SKM-1 treated with dmso at 0.1 percent for 144 hours (cell line): ENCODE measurements around the gene PGP.

ENCODE experiments used
- DNase-seq: peaks from one replicate; lab custom pipeline; 2025; ENCODE audit not compliant: unreplicated experiment; lab: John Stamatoyannopoulos, UW

The PGP gene

DNA sequence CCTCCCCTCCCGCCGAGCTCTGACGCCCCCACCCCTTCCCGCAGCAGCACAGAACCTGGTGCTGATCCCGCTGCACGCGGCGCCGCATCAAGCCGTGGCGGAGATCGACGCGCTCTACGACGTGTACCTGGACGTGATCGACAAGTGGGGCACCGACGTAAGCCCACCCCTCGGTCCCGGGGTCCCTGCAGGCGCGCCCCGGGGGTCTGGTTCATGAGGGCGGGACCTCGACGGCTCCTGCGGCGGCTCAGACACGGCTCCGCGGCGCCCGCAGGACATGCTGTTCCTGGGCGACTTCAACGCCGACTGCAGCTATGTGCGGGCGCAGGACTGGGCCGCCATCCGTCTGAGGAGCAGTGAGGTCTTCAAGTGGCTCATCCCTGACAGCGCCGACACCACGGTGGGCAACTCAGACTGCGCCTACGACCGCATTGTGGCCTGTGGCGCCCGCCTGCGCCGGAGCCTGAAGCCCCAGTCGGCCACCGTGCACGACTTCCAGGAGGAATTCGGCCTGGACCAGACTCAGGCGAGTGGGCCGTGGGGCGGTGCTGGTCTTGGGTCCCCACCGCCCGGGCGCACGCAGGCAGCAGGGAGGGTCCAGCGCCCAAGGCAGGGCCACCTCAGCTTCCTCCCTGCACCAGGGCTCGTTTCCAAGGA lies 23.0 kb upstream of the PGP start:
- DNase-seq = no peak

DNA sequence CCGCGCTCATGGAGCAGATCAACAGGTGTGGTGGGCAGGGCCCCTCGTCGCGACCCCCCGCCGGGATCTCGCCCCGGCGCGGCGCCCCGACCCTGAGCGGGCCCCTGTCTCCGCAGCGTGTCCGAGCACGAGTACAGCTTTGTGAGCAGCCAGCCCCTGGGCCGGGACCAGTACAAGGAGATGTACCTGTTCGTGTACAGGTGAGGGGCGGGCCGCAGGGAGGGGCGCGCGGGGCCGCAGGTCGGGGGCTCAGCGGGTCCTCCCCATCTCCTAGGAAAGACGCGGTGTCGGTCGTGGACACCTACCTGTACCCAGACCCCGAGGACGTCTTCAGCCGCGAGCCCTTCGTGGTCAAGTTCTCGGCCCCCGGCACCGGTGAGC lies 22.5 kb upstream of the PGP start:
- DNase-seq = no peak

DNA sequence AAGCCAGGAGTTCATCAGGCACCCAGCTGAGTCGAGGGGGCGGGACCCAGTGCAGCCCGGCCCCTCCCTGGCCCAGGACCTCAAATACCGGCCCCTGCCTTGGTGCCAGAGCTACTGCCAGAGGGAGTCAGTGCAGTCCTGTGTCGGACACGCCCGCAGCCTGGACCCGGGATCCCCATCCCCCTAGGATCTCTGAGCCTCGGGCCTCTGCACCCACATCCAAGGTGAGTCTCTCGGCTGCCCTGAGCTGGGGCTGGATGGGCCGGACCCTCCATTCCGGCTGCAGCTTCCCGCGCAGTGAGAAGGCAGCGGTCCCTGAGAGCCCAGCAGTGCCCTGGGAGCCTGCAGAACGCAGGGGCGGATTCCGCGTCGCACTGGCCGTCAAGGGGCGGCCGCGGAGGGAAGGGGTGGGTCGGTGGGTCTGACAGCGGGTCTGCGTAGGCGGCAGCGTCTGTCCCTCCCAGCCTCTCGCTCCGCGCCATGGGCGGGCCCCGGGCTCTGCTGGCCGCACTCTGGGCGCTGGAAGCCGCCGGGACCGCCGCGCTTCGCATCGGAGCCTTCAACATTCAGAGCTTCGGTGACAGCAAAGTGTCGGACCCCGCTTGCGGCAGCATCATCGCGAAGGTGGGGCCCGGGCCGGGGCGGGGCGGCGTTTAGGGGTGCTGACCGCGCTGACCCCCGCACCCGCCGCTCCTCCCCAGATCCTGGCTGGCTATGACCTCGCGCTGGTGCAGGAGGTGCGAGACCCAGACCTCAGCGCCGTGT lies 21.9 kb upstream of the PGP start, which contains the start of gene DNASE1L2:
Gene DNASE1L2, plus strand, starts transcription at position 108 of the 765 bp plus-strand sequence. Its CDS starts 373 bp downstream, at position 481.
- DNase-seq = no peak

DNA sequence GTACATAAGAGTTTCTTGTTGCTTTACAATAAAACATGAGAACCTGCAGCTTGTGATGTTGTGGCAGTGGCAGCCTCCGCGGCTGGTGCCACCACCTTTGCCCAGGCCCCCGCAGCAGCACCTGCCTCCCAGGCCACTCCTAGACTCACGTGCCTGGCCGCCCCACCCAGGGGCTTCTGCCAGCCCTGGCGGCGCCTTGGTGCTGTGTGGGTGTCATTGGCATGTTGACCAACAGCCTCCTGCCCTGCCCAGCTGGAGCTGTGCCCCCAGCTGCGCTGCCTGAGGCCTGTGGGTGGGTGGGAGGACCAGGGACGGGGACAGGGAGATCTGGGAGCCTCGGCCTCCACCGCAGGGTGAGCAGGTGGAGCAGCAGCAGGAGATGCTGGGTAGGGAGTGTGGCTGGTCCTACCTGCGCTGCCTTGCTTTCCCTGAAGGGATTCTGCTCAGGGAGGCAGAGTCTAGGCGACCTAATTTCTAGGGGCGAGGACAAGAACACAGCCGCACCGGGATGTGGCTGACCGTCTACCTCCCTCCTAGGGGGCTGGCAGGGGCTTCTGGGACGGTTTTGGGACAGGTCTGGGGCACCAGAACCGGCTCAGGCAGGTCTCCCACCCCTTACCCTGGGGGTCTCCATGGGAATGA lies 21.2 kb upstream of the PGP start:
- DNase-seq = no peak

DNA sequence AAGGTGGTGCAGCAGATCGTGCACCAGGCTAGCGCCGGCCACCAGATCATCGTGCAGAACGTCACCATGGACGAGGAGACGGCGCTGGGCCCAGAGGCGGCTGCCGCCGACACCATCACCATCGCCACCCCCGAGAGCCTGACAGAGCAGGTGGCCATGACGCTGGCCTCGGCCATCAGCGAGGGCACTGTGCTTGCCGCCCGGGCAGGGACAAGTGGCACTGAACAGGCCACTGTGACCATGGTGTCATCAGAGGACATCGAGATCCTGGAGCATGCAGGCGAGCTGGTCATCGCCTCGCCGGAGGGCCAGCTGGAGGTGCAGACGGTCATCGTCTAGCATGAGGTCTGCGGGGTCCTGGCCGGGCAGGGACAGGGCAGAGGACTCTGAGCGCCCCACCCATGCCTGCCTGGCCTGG lies 20.6 kb upstream of the PGP start:
- no peak for DNase-seq

DNA sequence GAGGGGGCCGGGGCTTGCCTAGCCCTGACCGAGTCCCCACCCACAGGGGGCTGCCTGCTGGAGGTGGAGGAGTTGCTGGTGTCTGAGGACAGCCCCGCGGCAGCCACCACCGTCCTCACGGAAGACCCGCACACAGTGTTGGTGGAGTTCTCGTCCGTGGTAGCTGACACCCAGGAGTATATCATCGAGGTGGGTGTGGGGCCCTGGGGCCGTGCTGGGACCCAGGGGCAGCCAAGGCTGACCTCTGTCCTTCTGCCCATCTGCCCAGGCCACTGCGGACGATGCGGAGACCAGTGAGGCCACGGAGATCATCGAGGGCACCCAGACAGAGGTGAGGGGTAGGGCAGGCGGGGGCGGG lies 20.2 kb upstream of the PGP start:
- DNase-seq = no peak

DNA sequence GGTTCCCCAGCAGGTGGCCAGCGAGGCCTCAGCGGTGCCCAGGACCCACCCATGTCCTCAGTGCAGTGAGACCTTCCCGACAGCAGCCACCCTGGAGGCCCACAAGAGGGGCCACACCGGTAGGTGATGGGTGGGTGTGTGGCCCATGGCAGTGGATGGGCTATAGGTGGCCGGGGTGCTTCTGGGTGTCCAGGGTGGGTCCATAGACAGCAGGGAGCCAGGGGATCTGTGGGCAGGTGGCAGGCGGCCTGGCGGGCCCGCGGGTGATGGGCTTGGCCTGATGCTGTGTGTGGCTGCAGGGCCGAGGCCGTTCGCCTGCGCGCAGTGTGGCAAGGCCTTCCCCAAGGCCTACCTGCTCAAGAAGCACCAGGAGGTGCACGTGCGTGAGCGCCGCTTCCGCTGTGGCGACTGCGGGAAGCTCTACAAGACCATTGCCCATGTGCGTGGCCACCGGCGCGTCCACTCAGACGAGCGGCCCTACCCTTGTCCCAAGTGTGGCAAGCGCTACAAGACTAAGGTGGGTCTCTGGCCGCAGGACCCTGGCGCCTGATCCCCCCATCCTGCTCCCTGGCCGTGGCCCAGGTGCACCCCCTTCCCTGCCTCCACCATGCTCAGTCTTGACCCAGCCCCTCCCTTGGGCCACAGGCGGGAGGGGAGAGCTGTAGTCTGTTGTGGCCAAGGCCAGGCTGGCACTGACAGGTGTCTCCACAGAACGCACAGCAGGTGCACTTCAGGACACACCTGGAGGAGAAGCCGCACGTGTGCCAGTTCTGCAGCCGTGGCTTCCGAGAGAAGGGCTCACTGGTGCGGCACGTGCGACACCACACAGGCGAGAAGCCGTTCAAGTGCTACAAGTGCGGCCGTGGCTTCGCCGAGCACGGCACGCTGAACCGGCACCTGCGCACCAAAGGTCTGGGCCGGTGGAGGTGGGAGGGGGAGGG lies 19.5 kb upstream of the PGP start:
- DNase-seq = no peak

DNA sequence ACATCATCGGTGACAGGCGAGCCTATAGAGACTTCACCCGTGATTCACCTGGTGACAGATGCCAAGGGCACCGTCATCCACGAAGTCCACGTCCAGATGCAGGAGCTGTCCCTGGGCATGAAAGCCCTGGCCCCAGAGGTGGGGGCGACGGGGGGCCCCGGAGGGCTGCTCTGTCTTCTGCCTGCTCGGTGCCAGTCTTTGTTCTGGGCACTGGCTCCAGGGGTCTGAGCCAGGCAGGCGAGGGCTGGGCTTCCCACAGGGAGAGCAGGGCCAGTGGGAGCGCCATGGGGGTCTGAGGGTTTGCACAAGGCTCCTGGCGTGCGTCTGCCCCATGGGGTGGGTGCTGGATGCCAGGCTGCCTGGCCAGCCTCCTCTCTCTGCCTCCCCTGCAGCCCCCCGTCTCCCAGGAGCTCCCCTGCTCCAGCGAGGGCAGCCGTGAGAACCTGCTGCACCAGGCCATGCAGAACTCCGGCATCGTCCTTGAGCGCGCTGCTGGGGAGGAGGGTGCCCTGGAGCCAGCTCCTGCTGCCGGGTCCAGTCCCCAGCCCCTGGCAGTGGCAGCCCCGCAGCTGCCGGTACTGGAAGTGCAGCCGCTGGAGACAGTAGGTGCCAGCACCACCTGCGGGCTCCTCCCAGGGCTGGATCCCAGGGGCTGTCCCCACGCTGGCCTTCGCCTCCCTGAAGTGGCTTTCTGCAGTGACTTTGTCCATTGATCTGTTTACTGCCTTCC lies 18.6 kb upstream of the PGP start:
- DNase-seq = no peak

DNA sequence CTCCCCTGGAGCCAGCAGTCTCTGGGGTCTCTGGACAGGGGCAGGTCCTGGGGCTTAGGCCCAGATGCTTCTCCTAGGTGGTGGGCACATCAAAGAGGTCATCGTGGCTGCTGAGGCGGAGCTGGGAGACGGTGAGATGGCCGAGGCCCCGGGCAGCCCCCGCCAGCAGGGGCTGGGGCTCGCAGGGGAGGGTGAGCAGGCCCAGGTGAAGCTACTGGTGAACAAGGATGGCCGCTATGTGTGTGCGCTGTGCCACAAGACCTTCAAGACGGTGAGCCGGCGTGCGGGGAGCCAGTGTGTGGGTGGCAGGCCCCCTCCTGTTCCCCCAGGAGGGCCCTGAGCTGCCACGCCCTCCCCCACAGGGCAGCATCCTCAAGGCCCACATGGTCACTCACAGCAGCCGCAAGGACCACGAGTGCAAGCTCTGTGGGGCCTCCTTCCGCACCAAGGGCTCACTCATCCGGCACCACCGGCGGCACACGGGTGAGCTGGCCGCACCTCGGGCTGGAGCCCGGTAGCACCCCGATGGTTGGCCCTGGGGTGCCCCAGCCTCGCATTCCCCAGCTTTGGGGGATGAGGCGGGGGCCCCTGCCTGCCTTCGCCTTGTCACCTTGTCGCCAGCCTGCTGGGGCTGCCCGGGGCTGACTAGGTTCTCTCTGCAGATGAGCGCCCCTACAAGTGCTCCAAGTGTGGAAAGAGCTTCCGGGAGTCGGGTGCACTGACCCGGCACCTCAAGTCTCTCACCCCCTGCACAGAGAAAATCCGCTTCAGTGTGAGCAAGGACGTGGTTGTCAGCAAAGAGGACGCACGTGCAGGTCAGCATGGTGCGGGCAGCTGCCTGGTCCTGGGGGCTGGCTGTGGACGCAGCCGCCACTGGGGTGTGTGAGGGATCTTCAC lies 17.7 kb upstream of the PGP start:
- DNase-seq = no peak

DNA sequence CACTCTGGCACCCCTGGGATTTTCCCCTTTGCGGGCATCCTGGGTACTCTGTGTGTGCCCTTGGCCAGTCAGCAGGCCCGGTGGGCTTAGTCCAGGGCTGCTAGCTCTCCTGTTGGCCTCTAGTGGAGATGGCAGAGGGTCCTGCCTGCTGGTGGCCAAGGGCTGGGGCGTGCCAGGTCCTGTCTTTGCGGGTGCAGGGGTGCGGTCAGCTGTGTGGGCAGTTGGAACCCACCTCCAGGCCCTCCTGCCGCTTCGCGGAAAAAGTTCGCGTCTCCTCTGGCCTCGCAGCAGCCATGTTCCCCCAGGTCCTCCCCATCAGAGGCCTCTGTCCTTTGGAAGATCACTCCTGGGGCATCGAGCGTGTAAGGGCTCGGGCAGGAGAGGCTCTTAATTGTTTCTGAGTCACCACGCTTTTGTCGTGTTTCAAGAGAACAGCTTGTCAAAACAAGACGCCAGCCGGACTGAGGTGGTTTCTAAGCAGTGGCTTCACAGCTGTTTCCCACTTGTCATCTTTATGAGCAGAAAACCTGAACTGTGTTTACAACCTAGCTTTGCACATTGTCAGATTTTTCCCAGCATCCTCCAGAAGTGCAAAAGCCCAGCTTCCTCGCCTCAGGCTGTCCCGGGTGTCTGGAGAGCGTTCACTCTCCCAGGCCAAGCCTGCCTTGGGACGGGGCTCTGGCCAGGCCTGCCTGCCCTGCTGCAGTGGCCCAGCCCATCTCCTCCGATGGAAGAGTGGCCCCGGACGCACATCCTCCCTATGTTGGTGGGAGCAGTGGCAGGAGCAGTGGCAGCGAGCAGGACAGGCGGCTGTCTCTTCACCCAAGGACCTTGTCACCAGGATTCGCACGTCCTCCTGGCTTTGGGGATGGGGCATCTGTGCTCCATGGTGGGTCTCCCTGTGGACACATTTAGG lies 16.6 kb upstream of the PGP start:
- DNase-seq = no peak

DNA sequence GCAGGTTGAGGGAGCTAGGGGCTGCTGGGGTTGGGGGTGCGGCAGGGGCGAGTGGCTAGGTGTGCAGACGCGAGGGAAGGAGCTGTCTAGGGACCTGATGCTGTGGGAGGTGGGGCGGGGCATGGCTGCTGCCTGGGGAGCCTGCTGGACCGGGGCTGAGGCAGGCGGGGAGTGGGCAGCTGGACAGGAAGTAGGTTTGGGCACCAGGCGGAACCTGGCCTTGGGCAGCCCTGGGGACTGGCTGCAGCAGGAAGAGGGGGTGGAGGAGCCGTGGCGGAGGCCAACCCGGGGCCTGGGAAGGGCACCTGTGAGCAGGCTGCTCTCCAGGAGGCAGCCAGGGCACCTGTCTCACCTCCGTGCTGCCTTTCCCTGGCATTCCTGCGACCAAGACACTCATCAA lies 15.7 kb upstream of the PGP start:
- DNase-seq = no peak

DNA sequence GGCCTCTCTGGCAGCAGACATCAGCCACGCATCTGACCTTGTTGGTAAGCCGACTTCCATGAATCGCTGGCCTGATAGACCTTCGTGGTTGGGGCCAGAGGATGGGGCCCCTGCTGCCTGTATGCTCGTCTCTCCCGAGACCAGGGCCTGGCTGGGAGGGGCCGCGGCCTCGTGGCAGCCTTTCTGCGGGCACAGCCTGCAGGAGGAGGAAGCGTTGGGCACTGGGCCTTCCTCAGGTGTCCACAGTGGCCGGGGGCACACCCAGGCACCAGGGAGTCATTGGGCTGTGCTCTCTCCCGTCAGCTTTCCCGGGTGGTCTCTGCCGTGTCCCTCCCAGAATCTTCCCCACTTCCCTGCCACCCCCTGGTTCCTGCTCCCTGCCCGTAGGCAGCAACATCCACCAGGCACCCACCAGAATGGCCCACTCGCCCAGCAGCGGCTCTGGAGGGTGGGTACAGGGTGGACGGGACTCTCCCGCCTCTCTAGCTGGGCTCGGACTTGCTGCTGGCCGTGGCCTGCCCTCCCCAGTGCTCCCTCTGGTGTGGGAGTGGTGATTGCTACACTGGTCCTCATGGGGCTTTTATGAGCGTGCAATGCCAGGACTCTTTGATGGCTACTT lies 15.1 kb upstream of the PGP start:
- no peak for DNase-seq

DNA sequence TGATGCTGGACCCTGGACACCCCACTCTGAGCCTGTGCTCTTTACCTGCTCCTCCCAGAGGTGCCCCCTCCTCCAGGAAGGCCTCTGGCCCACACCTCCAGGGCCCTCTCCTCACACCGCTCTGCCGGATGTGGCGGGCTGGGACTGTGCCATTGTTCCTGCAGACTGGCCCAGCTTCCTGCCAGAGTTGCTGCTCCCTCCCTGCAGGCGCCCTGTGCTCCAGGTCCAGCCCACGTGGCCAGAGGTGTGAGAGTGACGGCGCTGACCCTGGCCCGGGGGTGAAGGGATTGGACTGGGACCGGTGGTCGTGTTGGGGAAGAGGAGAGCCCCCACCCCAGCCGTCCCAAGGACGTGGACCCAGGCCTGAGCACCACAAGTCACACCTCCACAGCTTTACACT lies 14.5 kb upstream of the PGP start:
- DNase-seq = no peak

DNA sequence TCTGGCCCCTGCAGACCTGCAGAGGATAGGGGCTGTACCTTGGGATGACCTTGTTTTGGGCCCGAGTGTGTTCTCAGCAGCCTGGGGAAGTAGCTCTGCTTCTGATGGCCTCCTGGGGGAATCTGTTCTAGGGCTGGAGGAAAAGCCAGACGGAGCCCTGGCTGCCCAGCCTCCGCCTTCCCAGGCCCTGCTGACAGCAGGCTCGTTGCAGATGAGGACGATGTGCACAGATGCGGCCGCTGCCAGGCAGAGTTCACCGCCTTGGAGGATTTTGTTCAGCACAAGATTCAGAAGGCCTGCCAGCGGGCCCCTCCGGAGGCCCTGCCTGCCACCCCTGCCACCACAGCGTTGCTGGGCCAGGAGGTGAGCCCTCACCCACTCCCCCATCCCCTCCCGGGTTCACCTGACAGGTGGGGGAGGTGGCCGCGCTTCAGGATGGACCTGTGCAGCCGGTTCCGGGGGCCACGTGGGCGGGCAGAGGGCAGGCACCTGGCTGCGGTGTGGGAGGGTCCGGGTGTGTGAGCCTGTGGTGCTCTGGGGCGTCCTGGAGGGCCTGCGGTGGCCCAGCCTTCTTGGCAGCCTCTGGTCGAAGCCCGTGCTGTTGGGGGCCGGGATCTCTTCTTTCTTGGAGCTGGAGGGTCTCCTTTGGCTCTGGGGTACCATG lies 13.7 kb upstream of the PGP start:
- DNase-seq = no peak

DNA sequence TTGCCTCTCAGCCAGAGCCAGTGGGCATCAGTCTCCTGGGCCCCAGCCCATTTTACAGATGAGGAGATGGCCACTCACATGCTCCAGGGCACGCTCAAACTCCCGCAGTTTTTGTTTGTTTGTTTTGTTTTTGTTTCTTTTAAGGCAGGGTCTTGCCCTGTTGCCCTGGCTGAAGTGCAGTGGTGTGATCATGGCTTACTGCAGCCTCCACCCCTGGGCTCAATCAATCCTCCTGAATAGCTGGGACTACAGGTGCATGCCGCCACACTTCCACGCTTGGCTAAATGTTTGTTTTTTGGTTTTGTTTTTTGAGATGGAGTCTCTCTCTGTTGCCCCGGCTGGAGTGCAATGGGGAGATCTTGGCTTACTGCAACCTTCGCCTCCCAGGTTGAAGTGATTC lies 12.3 kb upstream of the PGP start:
- no peak for DNase-seq

DNA sequence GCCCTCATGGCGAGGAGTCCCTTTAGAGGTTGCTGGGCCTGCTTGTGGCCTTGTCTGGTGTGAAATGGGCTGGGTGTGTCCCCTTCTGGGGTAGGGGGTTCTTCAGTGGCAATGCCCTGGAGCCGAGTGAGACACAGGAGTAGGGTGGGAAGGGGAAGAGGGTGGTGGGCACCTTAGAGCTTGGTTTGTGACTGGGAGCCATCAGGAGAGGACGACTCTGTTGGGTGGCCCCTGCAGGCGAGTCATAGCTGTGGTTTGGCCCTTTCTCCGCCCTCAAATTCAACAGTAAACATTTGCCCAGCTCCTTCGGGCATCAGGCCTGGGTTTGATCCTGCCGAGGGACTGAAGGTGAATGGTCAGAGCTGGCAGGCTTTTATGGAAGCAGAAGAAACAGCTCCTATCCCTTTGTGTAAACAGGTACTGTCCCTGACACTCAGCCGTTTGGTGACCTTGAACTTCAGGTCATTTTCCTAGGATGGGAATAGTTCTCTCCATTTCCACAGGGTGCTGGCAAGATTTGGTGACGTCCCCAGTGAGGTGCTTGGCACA lies 11.7 kb upstream of the PGP start:
- no peak for DNase-seq

DNA sequence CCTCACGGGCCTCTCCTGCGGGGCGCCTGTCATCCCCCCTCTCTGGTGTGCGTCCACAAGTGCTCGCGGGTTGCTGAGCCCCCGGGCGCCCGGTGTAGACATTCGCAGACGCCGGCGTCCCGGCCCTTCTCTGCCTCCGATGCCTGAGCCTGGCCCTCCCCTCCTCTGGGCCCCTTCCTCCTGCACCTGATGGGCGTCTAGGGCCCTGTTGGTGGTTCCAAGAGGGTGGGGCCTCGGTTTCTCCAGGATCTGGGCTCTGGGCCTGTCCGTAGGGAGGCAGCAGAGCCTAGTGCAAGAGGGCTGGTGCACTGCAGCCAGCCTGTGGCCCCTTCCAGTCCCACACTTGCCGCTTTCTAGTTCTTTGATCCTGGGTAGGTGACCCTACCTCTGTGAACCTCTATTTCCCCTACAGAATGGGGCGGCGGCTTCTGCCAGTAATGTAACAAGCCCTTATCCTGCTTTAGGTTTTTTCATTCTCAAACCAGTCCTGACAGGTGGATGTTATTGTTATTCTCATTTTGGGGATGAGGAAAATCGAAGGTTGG lies 9.4 kb upstream of the PGP start:
- no peak for DNase-seq
